HG03469 (cell line): Measurements from ENCODE around the gene UBE3C.
"Not testable (repeated sequence)": the region's sequence is repeated elsewhere in the genome, so short reads cannot be mapped to it uniquely, and the experiment has no call there.

Experiments
- ATAC-seq: cut with Tn5 transposase; IDR thresholded peaks from one replicate; pipeline ENCODE4 v1.9.1; 2021; ENCODE audit warnings: mild to moderate bottlenecking, moderate library complexity, moderate number of reproducible peaks; ENCODE audit not compliant: unreplicated experiment

UBE3C gene

GRCh38 chr7:157270060-157270444 lies 131.3 kb downstream of the UBE3C start:
- no peak for ATAC-seq

- no peak for ATAC-seq
These were observed 132.7 kb downstream of the UBE3C start for GRCh38 chr7:157271315-157271990.

DNA sequence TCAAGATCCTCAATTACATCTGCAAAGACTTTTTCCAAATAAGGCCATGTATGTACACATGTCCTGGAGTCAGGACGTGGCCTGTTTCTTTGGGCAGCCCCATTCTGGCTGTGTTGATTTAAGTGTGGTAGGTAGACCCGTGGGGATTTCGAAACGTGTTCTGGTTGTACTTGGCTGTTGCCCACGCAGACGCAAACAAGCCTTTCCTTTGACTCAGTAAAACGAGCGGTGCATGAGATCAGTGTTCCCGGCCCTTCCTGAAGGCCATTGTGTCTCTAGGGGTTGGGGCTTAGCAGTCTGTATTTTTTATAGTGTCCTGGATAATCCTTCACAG lies 133.2 kb downstream of the UBE3C start:
- ATAC-seq = no peak

DNA sequence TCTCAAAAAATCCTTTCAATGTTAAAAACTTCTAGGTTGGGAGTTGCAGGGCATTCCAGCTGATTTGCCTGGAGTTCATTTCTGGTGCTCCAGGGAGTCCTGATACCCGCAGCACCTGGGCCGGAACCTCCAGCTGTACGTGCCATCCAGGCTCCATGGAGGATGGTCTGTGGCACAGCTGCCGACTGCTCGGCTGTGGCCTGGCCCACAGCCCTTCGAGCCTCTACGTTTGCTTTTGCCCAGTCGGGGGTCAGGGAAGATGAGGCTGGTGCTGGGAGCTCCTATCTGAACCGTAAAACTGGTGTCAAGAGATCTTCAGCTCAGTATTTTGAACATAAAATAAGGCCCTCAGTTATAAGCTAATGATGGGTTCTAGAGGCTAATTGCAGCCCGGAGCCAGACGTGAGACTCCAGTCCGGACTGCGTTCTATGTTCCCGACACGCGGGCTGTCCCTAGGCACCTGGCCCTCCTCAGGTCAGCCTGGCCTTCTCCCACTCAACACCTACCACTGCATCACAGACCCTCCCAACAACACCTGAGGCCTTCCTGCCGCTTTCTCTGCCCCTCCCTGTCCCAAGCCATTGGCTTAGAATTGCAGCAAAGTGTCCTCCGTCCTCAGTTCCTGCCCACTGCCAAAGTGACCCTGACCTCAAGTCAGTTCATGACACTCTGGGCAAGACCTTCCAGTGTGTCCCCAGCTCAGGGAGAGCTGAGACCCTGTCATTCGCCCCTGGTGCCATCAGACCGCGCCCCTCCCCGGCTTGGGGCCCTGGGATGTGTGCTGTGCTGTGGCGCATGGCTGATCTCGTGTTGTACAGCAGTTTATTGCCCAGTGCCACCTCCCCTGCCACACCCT lies 133.9 kb downstream of the UBE3C start:
- ATAC-seq = no peak

- peak; percentile 59 for ATAC-seq
These were observed 134.7 kb downstream of the UBE3C start for GRCh38 chr7:157273208-157274093.

- ATAC-seq = not testable (repeated sequence)
These were observed 135.4 kb downstream of the UBE3C start for GRCh38 chr7:157274094-157274634.

GRCh38 chr7:157274991-157275427 lies 136.3 kb downstream of the UBE3C start:
- no peak for ATAC-seq

GRCh38 chr7:157276091-157276561 lies 137.4 kb downstream of the UBE3C start:
- no peak for ATAC-seq

DNA sequence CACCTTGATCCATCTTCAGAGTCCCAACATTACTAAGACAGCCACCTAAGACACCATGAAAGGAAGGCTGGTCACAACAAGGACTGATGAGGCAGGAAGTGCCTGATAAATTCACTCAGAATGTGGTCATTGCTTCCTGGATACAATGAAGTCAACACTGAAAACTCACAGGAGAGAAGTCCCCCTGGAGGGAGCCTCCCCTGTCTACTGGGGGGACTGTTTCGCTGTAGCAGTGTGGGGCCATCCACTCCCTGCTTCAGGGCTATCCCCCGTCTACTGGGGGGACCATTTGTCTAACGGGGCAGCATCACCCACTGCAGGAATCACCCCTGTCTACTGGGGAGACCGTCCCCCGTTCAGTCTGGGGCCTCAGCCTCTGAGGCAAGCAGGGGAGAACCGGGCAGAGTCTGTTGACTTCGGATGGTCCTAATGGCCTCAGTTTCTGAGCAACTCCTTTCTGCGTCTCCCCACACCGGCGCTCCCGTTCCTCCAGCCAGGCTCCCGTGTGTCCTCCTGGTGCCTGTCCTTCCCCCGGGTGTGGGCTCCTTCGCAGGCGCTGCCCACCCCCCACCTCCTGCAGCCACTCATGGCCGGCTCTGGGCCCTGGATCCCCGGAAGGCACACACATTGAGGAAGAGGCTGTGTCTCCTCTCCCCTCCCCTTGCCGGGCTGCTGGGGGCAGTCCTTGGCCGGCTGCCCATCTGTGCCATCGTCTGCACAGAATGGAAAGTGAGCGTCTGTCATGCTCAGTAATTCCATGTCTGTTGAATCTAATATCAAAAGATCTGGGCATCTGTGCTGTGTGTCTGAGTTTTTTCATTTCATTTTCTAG lies 138.2 kb downstream of the UBE3C start:
- ATAC-seq = no peak

GRCh38 chr7:157277568-157277967 lies 138.8 kb downstream of the UBE3C start:
- not testable (repeated sequence) for ATAC-seq

GRCh38 chr7:157278167-157278790 lies 139.6 kb downstream of the UBE3C start:
- ATAC-seq = no peak

- no peak for ATAC-seq
These were observed 140.3 kb downstream of the UBE3C start for GRCh38 chr7:157278791-157279724.

DNA sequence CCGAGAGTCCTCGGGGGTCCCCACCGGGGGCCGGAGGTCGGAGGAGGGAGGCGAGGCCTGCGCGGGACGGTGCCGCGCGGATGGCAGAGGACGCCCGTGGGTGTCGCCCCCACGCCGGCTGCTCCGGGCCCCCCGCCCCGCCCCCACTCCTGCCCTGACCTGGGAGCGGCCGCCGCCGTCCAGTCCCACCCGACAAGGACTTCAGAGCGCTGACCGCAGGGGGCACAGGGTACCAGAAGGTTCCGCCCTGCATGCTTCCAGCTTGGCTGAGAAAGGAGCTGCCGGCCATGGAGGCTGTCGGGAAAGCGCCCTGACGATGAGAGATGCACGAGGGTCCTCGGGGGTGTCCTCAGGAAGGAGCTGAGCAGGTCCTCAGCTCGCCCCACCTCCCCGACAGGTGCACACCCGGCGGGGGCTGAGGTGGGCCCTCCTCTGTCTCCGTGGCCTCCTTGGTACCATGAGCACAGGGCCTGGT lies 141.1 kb downstream of the UBE3C start:
- ATAC-seq = no peak

DNA sequence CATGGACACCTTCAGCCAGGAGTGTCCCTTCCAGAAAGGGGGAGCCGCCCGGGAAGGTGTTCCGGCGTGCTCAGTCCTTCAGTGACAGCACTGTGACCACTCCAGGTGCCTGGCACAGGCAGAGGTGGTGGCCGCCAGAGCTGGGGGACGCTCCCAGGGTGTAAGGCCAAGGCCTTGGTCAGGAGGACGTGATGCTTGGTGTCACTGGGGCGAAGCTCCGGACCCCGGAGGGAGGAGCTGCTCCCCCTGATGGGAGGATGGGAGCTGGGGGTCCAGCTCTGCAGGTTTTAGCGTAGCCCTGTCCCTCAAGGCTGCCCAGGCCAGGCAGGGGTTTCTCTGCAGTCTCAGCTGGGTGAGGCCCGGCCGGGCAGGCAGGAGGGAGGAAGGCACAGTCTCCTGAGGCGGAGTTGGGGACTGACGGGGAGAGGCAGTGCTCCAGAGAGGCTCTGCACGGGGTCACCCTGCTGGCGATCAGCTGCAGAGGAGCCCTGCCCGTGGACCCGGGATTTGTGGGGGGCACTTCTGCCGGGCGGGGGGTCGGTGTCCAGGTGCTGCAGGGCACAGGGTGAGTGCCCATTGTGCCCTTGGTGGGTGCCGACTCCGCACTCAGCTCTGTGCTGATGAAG lies 141.6 kb downstream of the UBE3C start:
- ATAC-seq = no peak

DNA sequence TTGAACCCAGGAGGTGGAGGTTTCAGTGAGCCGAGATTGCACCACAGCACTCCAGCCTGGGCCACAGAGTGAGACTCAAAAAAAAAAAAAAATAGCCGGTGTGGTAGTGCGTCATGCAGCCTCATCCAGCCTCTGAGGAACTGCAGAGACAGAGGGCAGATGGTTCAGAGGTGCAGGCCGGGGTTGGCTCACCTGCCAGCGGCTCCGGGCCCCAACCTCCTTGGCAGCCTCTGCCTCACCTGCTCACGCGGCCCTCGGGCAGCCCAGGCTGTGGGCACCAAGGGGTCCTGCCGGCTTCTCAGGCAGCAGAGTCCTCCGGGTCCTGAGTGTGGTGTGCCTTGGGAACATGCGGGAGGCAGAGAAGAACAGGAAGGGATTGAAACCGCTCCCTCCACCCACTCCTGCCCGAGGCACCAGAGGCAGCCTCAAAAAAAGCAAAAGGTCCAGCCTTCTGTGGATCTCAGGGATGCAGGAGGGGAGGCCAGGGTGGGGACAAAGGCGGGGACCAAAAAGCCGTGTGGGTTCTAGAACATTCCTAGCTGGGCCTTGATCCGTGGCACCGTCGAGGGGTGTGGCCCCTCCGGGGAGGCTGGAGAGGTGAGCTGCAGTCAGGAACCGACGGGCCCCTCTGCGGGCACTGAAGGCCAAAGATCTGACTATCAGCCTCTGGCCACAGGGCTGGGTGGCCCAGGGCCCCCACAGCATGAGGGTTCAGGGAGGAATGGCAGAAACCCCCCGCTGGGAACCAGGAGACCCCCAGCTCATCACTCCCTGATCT lies 142.7 kb downstream of the UBE3C start:
- ATAC-seq = no peak

- no peak for ATAC-seq
These were observed 143.5 kb downstream of the UBE3C start for GRCh38 chr7:157282141-157282801.
